Heart left ventricle (tissue), 13 donors: ENCODE data around the gene LRP2.

Experiments
- POLR2A ChIP-seq, 2 donors: fragments of 450-650 bp; IDR thresholded peaks; one replicate each; pipeline ENCODE4 v1.6.1; 2017; ENCODE audit warnings: antibody characterized with exemption in 2 of 2, mild to moderate bottlenecking in 2 of 2, moderate library complexity in 2 of 2
- TF ChIP-seq, protein P1 (sequence below), 12 donors: fragments of 200-600 bp; sonication (generic) in 4 of 12; IDR thresholded peaks; one replicate each; pipeline versions ENCODE4 v1.5.0 to v1.8.0; 2018 to 2022; ENCODE audit warnings: antibody characterized with exemption in 12 of 12, mild to moderate bottlenecking in 5 of 12
- donor health status: ischemic (EF 13 %, LVEDD 7.1; RV severe dilation, severe dysfunction).
- donor health status: DM: no; HTN: yes; CAD: no.
- donor health status: DM: no; HTN: no; CAD: no.
- donor health status: ischemic (EF 25% LVEDD 6.9; RV normal size, moderate dysfunction).
- donor health status: ischemic (EF 25% LVEDD 5.7; RV mildly dilated, moderate dysfunction).
- donor health status: ischemic (EF 35%, LVEDD 5.7; RV mildly dilated, moderate dysfunction).
- donor health status: nonischemic (EF 11% LVEDD 7.7; RV severe dilation, severe dysfunction).
- donor health status: DM: yes; HTN: yes; CAD: no.
- donor health status: PGD.
- donor health status: ischemic (EF 29% LVEDD 5.4; RV normal size, mild dysfunction).
- donor health status: nonischemic (EF 23%, LVEDD 6.1; RV moderate dilation, normal function).

- no peak for TF ChIP-seq POLR2A (IDR thresholded peaks at IDR 0.05)
- TF ChIP-seq, protein P1, sequence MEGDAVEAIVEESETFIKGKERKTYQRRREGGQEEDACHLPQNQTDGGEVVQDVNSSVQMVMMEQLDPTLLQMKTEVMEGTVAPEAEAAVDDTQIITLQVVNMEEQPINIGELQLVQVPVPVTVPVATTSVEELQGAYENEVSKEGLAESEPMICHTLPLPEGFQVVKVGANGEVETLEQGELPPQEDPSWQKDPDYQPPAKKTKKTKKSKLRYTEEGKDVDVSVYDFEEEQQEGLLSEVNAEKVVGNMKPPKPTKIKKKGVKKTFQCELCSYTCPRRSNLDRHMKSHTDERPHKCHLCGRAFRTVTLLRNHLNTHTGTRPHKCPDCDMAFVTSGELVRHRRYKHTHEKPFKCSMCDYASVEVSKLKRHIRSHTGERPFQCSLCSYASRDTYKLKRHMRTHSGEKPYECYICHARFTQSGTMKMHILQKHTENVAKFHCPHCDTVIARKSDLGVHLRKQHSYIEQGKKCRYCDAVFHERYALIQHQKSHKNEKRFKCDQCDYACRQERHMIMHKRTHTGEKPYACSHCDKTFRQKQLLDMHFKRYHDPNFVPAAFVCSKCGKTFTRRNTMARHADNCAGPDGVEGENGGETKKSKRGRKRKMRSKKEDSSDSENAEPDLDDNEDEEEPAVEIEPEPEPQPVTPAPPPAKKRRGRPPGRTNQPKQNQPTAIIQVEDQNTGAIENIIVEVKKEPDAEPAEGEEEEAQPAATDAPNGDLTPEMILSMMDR (IDR thresholded peaks at IDR 0.05) = no peak
Observed at GRCh38 chr2:169260246-169260645, 102.1 kb downstream of the LRP2 start.
